Activated CD4-positive, CD25-positive, alpha-beta regulatory T cell treated with anti-CD3 and anti-CD28 coated beads, Interleukin-2, amount 50 U/mL, for 24 hours (primary cell): ENCODE results near the gene RAB15.

Source experiments
- ATAC-seq, 2 donors: fragments of 150-1000 bp; cut with Tn5 transposase; one replicate each; pipeline ENCODE4 v1.10.0; 2021; ENCODE audit warnings: mild to moderate bottlenecking in 1 of 2, moderate library complexity in 1 of 2

The RAB15 gene

DNA sequence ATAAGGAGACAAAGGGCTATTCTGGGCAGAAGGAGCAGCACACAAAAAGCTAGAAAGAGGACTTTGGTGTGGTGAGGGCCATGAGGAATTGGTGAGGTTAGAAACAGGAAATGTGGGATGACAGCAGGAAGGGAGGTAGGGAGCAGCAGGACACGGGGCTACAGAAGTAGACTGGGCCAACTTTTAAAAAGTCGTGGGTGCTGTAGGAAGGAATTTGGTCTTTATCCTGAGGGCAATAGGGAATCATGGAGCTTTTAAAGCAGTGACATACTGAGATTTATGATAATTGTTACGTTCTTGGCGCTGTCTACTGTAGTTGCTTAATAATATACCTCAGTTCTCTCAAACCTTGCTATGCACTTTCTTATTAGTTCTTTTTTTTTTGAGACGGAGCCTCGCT is 66.1 kb downstream of the RAB15 start:
- ATAC-seq, result no peak

DNA sequence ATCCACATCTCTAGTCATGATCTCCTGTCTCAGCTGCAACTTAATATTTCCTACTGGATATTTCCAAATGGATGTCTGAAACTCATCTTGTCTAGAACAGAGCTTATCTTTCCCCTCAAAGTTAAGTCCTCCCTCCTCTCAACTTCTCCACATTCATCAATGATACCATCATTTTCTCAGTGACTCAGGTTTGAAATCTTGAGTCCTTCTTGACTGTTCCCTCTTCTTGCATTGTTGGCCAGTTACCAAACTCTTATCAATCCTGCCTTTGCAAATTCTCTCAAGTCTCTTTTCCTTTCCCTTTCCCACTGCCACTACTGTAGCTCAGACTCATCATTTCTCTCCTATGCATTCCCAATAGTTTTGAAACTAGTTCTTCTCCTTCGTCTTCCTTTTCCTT is 72.2 kb downstream of the RAB15 start:
- no peak for ATAC-seq
